GM10248 (cell line): Measurements from ENCODE around the gene ZER1.

Source experiments
- CTCF ChIA-PET: fragments of 300-600 bp; sonication (Branson Sonifier 250); formaldehyde crosslinking; extraction: SDS; loops from one replicate; lab custom pipeline; 2021; ENCODE audit warnings: antibody characterized with exemption; lab: Yijun Ruan, JAX
- POLR2A ChIA-PET: fragments of 350-650 bp; sonication (Branson Sonifier 250); formaldehyde crosslinking; extraction: SDS; loops from one replicate; lab custom pipeline; 2020; ENCODE audit warnings: antibody characterized with exemption; lab: Yijun Ruan, JAX
- DNase-seq: peaks from one replicate; pipeline ENCODE4 v3.0.0; 2012; ENCODE audit errors: extremely low spot score
- CTCF ChIP-seq: IDR thresholded peaks from 2 replicates; pipeline ENCODE4 v1.5.1; 2012; ENCODE audit warnings: mild to moderate bottlenecking, low read depth; ENCODE audit errors: extremely low read depth, missing control alignments, control extremely low read depth

Gene ZER1

GRCh38 chr9:128788445-128788844, 16.7 kb upstream of the ZER1 start:
- CTCF ChIA-PET = interaction anchor here (1.0 to 2.6 kb wide), 9 partner anchors 26 to 317 kb away, joined by 3 to 16 read pairs (median 3); partner anchors contain the start of gene ENDOG
- no peak for TF ChIP-seq CTCF
- DNase-seq = no peak
- POLR2A ChIA-PET = interaction anchor here (0.6 to 0.8 kb wide), 3 partner anchors 22 to 417 kb away, joined by 3 to 5 read pairs (median 3); partner anchors contain the start of genes SPTAN1 and URM1

GRCh38 chr9:128787659-128788058, 15.9 kb upstream of the ZER1 start:
- POLR2A ChIA-PET = interaction anchor here (0.8 kb wide), 1 partner anchor 235 kb away, joined by 3 read pairs; the partner anchor contains the start of gene SPTAN1
- CTCF ChIA-PET = interaction anchor here (1.1 to 2.6 kb wide), 5 partner anchors 30 to 317 kb away, joined by 3 to 16 read pairs (median 4); partner anchors contain the start of gene ENDOG
- DNase-seq = no peak
- TF ChIP-seq CTCF = no peak

GRCh38 chr9:128786681-128787601, 15.2 kb upstream of the ZER1 start, which contains the start of gene TBC1D13:
TBC1D13 (plus strand) TSS chr9:128787253; CDS start chr9:128787354, 101 bp downstream.
- CTCF ChIA-PET = interaction anchor here (1.6 to 2.6 kb wide), 3 partner anchors 31 to 54 kb away, joined by 5 to 16 read pairs (median 8); partner anchors contain the start of gene ENDOG
- POLR2A ChIA-PET = no interaction called here
- peak; percentile 94 for DNase-seq
- TF ChIP-seq CTCF = no peak

DNA sequence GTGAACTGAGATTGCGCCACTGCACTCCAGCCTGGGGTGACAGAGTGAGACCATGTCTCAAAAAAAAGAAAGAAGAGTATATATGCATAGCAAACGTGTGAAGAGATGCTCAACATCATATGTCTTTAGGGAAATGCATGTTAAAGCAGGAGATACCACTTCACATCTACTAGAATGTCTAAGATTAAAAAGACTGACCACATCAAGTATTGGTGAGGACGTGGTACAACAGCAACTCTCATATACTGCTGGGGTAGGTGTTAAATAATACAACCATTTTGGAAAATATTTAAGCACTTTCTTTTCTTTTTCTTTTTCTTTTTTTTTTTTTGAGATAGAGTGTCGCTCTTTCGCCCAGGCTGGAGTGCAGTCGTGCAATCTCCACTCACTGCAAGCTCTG, 13.7 kb upstream of the ZER1 start:
- DNase-seq = no peak
- ChIA-PET POLR2A (no interaction called here), CTCF (interaction anchor here (2.2 kb wide), 1 partner anchor 32 kb away, joined by 8 read pairs; the partner anchor contains the start of gene ENDOG)
- TF ChIP-seq CTCF = no peak

- no peak for DNase-seq
- POLR2A ChIA-PET = no interaction called here
- CTCF ChIA-PET = interaction anchor here (0.9 to 2.0 kb wide), 4 partner anchors 12 to 80 kb away, joined by 3 to 9 read pairs (median 3); partner anchors contain the start of gene ENDOG
- TF ChIP-seq CTCF = no peak
These were observed 10.9 kb upstream of the ZER1 start for GRCh38 chr9:128782669-128783068.
